Uterus (tissue), 2 donors: ENCODE data around the gene ADCY5.

Experiments
- POLR2A ChIP-seq, 2 donors: fragments of 450-650 bp; IDR thresholded peaks; one replicate each; pipeline ENCODE4 v1.6.1; 2016; ENCODE audit warnings: antibody characterized with exemption in 2 of 2, mild to moderate bottlenecking in 1 of 2, moderate library complexity in 1 of 2
- TF ChIP-seq, protein P1 (sequence below), 4 experiments: fragments of 200-600 bp in 2 of 4; fragments of 450-650 bp in 2 of 4; sonication (generic) in 2 of 4; IDR thresholded peaks; one replicate each; pipeline ENCODE4 v1.5.1; 2016 to 2019; ENCODE audit warnings: antibody characterized with exemption in 4 of 4, mild to moderate bottlenecking in 2 of 4, moderate library complexity in 1 of 4

- TF ChIP-seq, protein P1, sequence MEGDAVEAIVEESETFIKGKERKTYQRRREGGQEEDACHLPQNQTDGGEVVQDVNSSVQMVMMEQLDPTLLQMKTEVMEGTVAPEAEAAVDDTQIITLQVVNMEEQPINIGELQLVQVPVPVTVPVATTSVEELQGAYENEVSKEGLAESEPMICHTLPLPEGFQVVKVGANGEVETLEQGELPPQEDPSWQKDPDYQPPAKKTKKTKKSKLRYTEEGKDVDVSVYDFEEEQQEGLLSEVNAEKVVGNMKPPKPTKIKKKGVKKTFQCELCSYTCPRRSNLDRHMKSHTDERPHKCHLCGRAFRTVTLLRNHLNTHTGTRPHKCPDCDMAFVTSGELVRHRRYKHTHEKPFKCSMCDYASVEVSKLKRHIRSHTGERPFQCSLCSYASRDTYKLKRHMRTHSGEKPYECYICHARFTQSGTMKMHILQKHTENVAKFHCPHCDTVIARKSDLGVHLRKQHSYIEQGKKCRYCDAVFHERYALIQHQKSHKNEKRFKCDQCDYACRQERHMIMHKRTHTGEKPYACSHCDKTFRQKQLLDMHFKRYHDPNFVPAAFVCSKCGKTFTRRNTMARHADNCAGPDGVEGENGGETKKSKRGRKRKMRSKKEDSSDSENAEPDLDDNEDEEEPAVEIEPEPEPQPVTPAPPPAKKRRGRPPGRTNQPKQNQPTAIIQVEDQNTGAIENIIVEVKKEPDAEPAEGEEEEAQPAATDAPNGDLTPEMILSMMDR (IDR thresholded peaks at IDR 0.05) = no peak
- TF ChIP-seq POLR2A (IDR thresholded peaks at IDR 0.05) = no peak
These were observed 76.8 kb downstream of the ADCY5 start for GRCh38 chr3:123371859-123372685.
